HepG2 (cell line): Measurements from ENCODE around the gene RUSF1. TPM values are rescaled to one million over a fixed set of nuclear protein-coding genes. Genes with fewer than 3 reads are reported as not detected.
A peak's percentile ranks its signal among the peaks of the same experiment; 100 is the strongest.

ENCODE experiments used
- ATAD3A ChIP-seq: sonication (generic); formaldehyde crosslinking; IDR thresholded peaks from 2 replicates; pipeline ENCODE4 v1.4.0; 2020; ENCODE audit warnings: missing genetic modification reagents
- CEBPB ChIP-seq: IDR thresholded peaks from 2 replicates; pipeline ENCODE4 v1.6.1; 2011; ENCODE audit warnings: low read depth, low read length, improper control_type of control experiment, borderline replicate concordance
- FOXJ3 ChIP-seq: sonication (generic); formaldehyde crosslinking; IDR thresholded peaks from 2 replicates; pipeline ENCODE4 v1.4.0; 2020; ENCODE audit warnings: missing genetic modification reagents, mild to moderate bottlenecking, borderline replicate concordance
- GLMP ChIP-seq: sonication (generic); formaldehyde crosslinking; IDR thresholded peaks from 2 replicates; pipeline ENCODE4 v1.9.0; 2021; ENCODE audit warnings: missing genetic modification reagents, mild to moderate bottlenecking, borderline replicate concordance
- HNF4A ChIP-seq: sonication (generic); formaldehyde crosslinking; IDR thresholded peaks from 2 replicates; pipeline ENCODE4 v1.4.0; 2020; ENCODE audit warnings: missing genetic modification reagents
- KMT2A ChIP-seq: sonication (generic); formaldehyde crosslinking; IDR thresholded peaks from 2 replicates; pipeline ENCODE4 v1.4.0; 2020; ENCODE audit warnings: missing genetic modification reagents
- NCOA1 ChIP-seq: sonication (generic); formaldehyde crosslinking; IDR thresholded peaks from 2 replicates; pipeline ENCODE4 v1.9.0; 2021; ENCODE audit warnings: missing genetic modification reagents
- NR2F2 ChIP-seq: IDR thresholded peaks from 2 replicates; pipeline ENCODE4 v1.6.1; 2012; ENCODE audit warnings: low read depth, inconsistent platforms, borderline replicate concordance
- PPARG ChIP-seq: conservative IDR thresholded peaks from 2 replicates; pipeline ENCODE4 v1.6.1; 2016; ENCODE audit warnings: missing biosample characterization, missing genetic modification reagents
- RFX3 ChIP-seq: IDR thresholded peaks from 2 replicates; pipeline ENCODE4 v1.6.1; 2016; ENCODE audit warnings: missing biosample characterization, missing genetic modification reagents
- RORA ChIP-seq: sonication (generic); formaldehyde crosslinking; IDR thresholded peaks from 2 replicates; pipeline ENCODE4 v1.5.0; 2020; ENCODE audit warnings: mild to moderate bottlenecking, missing genetic modification reagents, moderate library complexity
- TAF1 ChIP-seq: sonication (generic); formaldehyde crosslinking; IDR thresholded peaks from 2 replicates; pipeline ENCODE4 v1.4.0; 2020; ENCODE audit warnings: missing genetic modification reagents
- TCF12 ChIP-seq, 2 experiments: fragments of 450-650 bp in 1 of 2; sonication (generic) in 1 of 2; formaldehyde crosslinking in 1 of 2; IDR thresholded peaks; 2 replicates each; pipeline versions ENCODE4 v1.6.1 to v1.8.0; 2017 to 2022; ENCODE audit warnings: antibody characterized with exemption in 1 of 2, mild to moderate bottlenecking in 1 of 2, missing genetic modification reagents in 1 of 2, moderate library complexity in 1 of 2
- ZFP90 ChIP-seq: sonication (generic); formaldehyde crosslinking; IDR thresholded peaks from 2 replicates; pipeline ENCODE4 v1.8.0; 2022; ENCODE audit warnings: missing genetic modification reagents, mild to moderate bottlenecking, inconsistent platforms, borderline replicate concordance
- ZNF20 ChIP-seq: sonication (generic); formaldehyde crosslinking; IDR thresholded peaks from 2 replicates; pipeline ENCODE4 v1.4.0; 2020; ENCODE audit warnings: mild to moderate bottlenecking, moderate library complexity, missing genetic modification reagents
- ZNF225 ChIP-seq: sonication (generic); formaldehyde crosslinking; IDR thresholded peaks from 2 replicates; pipeline ENCODE4 v1.4.0; 2020; ENCODE audit warnings: mild to moderate bottlenecking, missing genetic modification reagents
- ZNF335 ChIP-seq: sonication (generic); formaldehyde crosslinking; IDR thresholded peaks from 2 replicates; pipeline ENCODE4 v1.4.0; 2020; ENCODE audit warnings: missing genetic modification reagents
- ZNF432 ChIP-seq: sonication (generic); formaldehyde crosslinking; IDR thresholded peaks from 2 replicates; pipeline ENCODE4 v1.5.0; 2020; ENCODE audit warnings: missing genetic modification reagents, mild to moderate bottlenecking, borderline replicate concordance
- ZNF691 ChIP-seq: sonication (generic); formaldehyde crosslinking; IDR thresholded peaks from 2 replicates; pipeline ENCODE4 v1.4.0; 2020; ENCODE audit warnings: missing genetic modification reagents, low read depth, mild to moderate bottlenecking, borderline replicate concordance
- ZNF780A ChIP-seq: sonication (generic); formaldehyde crosslinking; IDR thresholded peaks from 2 replicates; pipeline ENCODE4 v1.8.0; 2022; ENCODE audit warnings: mild to moderate bottlenecking, missing genetic modification reagents, moderate library complexity
- polyA plus RNA-seq, 8 experiments: library from polyadenylated mRNA; depleted of rRNA in 3 of 8; stranded (reverse) in 7 of 8; unstranded in 1 of 8; fragments of >200 nt; fragmentation: Illumina TruSeq in 4 of 8; extraction: Trizol in 4 of 8; gene quantifications; 2 replicates each; pipeline versions ENCODE4 v1.2.1 to v1.2.3, GENCODE V29; 2011 to 2016; ENCODE audit warnings: low read depth in 4 of 8, missing spikeins in 1 of 8, mixed read lengths in 1 of 8; ENCODE audit not compliant: insufficient read depth in 1 of 8
- total RNA-seq, 5 experiments: library from RNA; depleted of rRNA; stranded (reverse); fragments of >200 nt; fragmentation: Illumina TruSeq; extraction: Trizol; gene quantifications; 2 replicates each; pipeline ENCODE4 v1.2.3, GENCODE V29; 2016; ENCODE audit warnings: low read depth in 1 of 5
- TF ChIP-seq, protein P1 (sequence below): sonication (generic); formaldehyde crosslinking; IDR thresholded peaks from 2 replicates; pipeline ENCODE4 v1.4.0; 2020; ENCODE audit warnings: mild to moderate bottlenecking, missing genetic modification reagents
- TF ChIP-seq, protein P2 (sequence below): IDR thresholded peaks from 2 replicates; pipeline ENCODE4 v1.6.1; 2016; ENCODE audit warnings: low read depth
- TF ChIP-seq, protein P3 (sequence below): sonication (generic); formaldehyde crosslinking; IDR thresholded peaks from 2 replicates; pipeline ENCODE4 v1.4.0; 2020; ENCODE audit warnings: missing genetic modification reagents, borderline replicate concordance

Gene RUSF1
- total and polyA plus RNA-seq, 2 of the 13 experiments (the other 11 are each of a cell fraction or from before 2014, with no cell fraction given): 40.8 to 50.2 TPM

GRCh38 chr16:31458073-31458843, 49.9 kb downstream of the RUSF1 start (continued):
- TF ChIP-seq CEBPB: peak; percentile 67; the same call in 1 of the 2 replicates
- peak; percentile 63; the same call in 1 of the 2 replicates for TF ChIP-seq ZNF225 (CRISPR knock-in tag)
- no peak for TF ChIP-seq TCF12 (IDR thresholded peaks at IDR 0.05)
- TF ChIP-seq TCF12 (CRISPR knock-in tag; IDR thresholded peaks at IDR 0.05): 0 out of 2 replicates have a peak, but pooled peaks have one; percentile 67
- peak; percentile 23 for TF ChIP-seq ATAD3A (CRISPR knock-in tag)
- TF ChIP-seq RORA (CRISPR knock-in tag): no peak
- peak; percentile 41 for TF ChIP-seq ZNF780A
- TF ChIP-seq TAF1: peak; percentile 90
- TF ChIP-seq, protein P1, sequence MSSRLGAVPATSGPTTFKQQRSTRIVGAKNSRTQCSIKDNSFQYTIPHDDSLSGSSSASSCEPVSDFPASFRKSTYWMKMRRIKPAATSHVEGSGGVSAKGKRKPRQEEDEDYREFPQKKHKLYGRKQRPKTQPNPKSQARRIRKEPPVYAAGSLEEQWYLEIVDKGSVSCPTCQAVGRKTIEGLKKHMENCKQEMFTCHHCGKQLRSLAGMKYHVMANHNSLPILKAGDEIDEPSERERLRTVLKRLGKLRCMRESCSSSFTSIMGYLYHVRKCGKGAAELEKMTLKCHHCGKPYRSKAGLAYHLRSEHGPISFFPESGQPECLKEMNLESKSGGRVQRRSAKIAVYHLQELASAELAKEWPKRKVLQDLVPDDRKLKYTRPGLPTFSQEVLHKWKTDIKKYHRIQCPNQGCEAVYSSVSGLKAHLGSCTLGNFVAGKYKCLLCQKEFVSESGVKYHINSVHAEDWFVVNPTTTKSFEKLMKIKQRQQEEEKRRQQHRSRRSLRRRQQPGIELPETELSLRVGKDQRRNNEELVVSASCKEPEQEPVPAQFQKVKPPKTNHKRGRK (CRISPR knock-in tag): no peak
- TF ChIP-seq ZFP90: 0 out of 2 replicates have a peak, but pooled peaks have one; percentile 67
- TF ChIP-seq, protein P2, sequence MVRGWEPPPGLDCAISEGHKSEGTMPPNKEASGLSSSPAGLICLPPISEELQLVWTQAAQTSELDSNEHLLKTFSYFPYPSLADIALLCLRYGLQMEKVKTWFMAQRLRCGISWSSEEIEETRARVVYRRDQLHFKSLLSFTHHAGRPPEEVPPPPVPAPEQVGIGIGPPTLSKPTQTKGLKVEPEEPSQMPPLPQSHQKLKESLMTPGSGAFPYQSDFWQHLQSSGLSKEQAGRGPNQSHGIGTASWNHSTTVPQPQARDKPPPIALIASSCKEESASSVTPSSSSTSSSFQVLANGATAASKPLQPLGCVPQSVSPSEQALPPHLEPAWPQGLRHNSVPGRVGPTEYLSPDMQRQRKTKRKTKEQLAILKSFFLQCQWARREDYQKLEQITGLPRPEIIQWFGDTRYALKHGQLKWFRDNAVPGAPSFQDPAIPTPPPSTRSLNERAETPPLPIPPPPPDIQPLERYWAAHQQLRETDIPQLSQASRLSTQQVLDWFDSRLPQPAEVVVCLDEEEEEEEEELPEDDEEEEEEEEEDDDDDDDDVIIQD: peak; percentile 86; the same call in 1 of the 2 replicates
- TF ChIP-seq ZNF20 (CRISPR knock-in tag): no peak
- peak; percentile 75 for TF ChIP-seq ZNF335 (CRISPR knock-in tag)
- TF ChIP-seq, protein P3, sequence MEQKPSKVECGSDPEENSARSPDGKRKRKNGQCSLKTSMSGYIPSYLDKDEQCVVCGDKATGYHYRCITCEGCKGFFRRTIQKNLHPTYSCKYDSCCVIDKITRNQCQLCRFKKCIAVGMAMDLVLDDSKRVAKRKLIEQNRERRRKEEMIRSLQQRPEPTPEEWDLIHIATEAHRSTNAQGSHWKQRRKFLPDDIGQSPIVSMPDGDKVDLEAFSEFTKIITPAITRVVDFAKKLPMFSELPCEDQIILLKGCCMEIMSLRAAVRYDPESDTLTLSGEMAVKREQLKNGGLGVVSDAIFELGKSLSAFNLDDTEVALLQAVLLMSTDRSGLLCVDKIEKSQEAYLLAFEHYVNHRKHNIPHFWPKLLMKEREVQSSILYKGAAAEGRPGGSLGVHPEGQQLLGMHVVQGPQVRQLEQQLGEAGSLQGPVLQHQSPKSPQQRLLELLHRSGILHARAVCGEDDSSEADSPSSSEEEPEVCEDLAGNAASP (CRISPR knock-in tag): peak; percentile 84
- no peak; the same call in 1 of the 2 replicates for TF ChIP-seq NR2F2
- TF ChIP-seq GLMP (CRISPR knock-in tag): no peak
- TF ChIP-seq ZNF432 (CRISPR knock-in tag): no peak
- peak; percentile 73; the same call in 1 of the 2 replicates for TF ChIP-seq ZNF691 (CRISPR knock-in tag)
- no peak; the same call in 1 of the 2 replicates for TF ChIP-seq RFX3 (CRISPR knock-in tag)
- peak; percentile 98 for TF ChIP-seq HNF4A (CRISPR knock-in tag)
- peak; percentile 60; the same call in 1 of the 2 replicates for TF ChIP-seq PPARG (CRISPR knock-in tag)
- TF ChIP-seq FOXJ3 (CRISPR knock-in tag): peak; percentile 75; the same call in 1 of the 2 replicates
- 0 out of 2 replicates have a peak, but pooled peaks have one; percentile 58 for TF ChIP-seq KMT2A (CRISPR knock-in tag)
- no peak for TF ChIP-seq NCOA1 (CRISPR knock-in tag)
